Head of caudate nucleus (tissue), 42 donors: ENCODE results near the gene TM4SF1.
A peak's percentile ranks its signal among the peaks of the same experiment; 100 is the strongest.
"Not testable (repeated sequence)": the region's sequence is repeated elsewhere in the genome, so short reads cannot be mapped to it uniquely, and the experiment has no call there.

Experiments
- DNase-seq, 42 donors: peaks; one replicate each; pipeline versions ENCODE4 v3.0.0 to v3.0.0-alpha.2; 2020 to 2021; ENCODE audit warnings: mixed read lengths in 7 of 42
- intact Hi-C: fragments of 100-400 bp; cut with DNase I; formaldehyde crosslinking; loops from one replicate; pipeline ENCODE4 v1.15.0; 2022

Gene TM4SF1

GRCh38 chr3:149380220-149380619 is 2.8 kb upstream of the TM4SF1 start:
- intact Hi-C loops, DNase-seq: not testable (repeated sequence)

DNA sequence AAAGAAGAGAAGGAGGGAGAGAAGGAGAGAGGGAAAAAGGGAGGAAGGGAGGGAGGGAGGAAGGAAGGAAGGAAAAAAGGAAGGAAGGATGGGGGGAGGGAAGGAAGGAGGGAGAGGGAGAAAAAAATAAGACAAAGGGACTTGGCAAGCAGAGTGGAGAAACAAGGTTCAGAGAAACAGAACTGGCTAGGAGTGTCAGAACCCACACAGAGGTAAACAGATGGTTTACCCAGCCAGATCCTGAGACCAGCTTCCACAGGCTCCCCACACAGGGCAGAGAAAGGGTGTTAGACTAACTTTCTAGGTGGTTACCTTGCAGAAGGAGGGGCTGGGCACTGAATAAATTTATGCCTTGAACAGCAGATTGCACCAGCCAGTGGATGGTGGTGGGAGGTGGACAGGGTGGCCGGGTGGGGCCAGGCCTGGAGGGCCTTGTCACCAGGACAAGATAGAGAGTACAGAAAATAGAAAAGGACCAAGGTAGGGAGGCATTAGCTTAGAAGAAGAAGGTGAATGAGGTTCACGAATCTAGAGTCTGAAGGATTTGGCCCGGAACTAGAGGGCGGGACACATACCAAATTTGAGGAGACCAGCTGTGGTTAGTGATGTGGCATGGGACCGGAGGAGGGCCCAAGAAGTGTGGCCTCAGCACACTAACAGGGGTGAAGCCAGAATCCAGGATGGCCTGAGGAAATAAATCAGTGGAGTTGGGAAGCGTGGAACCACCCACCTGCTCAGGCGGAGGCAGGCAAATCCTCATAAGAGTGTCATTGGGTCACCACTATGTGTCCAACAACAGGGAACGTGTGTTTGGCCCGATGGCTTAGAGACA is 1.2 kb upstream of the TM4SF1 start:
- DNase-seq, result no peak
- intact Hi-C loops, result no loop called here

DNA sequence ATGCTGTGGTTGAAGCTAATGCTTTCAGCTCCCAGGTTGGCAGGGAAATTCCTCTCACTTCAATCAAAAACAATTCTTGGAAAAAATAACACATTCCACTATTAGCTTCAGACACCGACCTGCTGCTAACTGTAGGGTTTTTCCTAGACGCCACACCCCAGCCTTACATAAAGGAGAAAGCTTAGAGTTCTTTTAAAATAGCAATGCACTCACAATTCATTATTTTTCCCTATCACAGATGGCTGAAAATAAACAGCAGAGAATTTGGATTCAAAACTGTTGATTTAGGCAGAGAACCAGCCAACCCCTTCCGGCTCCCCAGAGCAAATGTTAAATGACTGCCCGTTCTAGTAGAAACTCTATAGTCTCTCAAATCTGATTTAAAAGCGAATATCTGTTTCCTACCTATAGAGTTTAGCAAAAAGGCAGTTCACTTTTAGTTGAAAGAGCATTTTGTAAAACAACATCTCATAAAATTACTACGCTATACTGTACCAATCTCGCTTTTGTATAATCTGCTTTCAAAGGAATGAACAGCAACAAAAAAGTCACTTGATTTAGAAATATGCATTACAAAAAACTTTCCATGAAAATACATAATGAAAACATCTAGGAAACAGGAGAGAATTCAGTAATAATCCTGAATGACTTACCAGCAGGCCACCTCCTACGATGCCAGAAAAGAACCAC is 586 bp downstream of the TM4SF1 start:
- intact Hi-C loops, result no loop called here
- no peak for DNase-seq

DNA sequence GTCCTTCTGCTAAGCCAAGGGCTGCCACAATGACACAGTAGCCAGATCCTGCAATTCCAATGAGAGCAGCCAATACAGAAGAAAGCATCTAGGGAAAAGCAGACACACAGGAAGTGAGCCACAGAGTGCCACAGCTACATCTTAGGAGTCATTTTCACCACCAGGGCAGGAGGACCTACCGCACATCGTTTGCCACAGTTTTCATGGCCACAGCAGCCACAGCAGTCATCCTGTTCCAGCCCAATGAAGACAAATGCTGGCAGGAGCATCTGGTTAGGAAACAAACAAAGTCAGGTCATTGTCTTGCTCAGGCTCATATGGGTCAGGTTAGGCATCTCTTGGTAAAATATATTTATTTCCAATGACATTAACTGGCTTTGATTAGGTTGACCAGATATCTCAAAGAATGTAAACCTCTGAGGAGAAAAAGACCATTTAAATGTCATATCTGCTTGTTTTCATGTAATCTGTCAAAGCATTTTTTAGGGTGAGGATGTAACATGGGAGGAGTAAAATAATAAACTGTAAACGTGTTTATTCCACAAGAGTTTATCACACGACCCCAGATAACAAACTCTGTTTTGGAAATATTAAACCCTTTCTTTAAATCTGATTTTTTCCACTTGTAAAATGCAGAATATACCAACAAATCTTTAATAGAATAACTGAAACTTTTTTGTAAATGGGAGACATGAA is 1.8 kb downstream of the TM4SF1 start:
- intact Hi-C loops, result no loop called here
- DNase-seq, result no peak

DNA sequence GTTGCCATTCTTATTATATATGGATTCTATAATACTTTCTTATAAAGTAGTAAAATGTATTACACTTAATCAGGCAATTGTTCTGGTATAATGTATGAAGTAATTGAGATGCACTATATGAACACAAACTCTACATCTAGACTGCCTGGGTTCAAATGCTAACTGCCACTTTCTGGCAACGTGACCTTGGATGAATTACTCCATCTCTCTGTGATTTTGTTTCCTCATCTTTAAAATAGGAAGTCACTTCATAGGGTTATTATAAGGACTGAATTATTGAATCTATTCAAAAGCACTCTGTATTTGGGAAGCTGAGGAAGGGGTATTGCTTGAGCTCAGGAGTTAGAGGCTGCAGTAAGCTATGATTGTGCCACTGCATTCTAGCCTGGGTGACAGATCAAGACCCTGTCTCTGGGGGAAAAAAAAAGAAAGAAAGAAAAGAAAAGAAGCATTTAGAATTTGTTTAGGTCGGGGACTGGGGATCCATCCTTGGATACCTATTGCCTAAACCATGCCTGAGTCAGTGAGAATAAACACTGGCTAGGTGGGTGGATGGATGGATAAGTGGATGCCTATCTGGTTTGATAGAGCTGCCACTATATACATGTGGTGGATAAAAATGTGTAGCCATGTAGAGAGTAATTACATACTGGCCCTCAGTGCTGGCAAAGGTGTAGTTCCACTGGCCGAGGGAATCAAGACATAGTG is 2.5 kb downstream of the TM4SF1 start:
- DNase-seq, result no peak
- intact Hi-C loops, result no loop called here

DNA sequence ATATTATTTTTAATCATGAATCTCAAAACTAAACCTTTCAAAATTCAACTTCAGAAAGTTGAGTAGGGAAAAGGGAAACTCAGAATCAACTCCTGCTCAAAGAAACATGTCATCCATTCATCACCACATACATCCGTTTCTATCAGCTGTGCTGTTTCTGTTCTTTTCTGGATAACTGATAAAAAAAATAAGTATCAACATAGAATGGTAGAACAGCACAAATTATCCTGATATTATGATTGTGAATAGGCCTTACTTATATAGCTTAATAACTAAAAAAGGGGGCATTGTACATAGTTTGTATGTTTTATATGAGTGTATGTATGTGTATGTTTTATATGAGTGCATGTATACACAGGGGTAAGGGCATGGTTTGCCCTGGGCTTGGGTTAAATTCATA is 3.1 kb downstream of the TM4SF1 start:
- intact Hi-C loops, result no loop called here
- no peak for DNase-seq

DNA sequence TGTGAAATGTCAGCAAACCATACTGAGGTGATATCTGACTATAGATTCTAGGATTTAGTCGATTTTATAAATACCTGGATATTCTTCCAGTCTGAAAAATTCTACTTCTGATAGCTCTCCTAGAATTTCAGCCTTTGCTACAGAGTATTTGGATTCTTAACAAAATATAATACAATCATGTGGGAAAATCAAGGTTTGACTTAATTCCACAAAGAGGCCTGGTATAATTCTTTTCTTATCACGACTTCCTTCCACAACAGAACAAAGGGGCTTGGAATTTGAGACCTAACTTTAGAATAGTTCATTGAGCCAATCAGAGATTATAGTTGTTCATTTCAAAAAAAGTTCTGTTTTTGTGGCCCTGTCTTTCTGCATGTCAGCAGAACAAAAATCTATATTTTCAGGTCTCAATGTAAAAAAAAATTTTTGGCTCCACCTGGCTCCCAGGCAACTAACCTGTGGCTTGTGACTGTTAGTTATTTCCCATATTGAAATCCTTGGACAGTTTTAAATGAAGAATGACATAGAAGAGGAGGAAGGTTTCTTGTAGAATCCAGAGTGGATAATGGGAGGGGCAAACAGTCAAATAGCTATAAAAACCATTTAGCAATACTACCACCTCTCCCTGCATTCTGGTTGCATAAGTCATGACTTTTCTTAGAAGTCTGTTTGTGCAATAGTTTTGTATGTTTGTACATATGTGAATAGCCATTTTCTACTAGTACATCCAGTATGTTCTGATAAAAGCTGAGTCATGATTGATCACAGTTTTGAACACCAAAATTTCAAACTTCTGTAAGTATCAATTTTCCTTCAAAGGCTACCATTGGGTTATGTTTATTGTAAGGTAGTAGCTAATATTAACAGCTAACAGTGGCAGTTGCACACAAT is 4.0 kb downstream of the TM4SF1 start:
- no peak for DNase-seq
- intact Hi-C loops, result no loop called here

DNA sequence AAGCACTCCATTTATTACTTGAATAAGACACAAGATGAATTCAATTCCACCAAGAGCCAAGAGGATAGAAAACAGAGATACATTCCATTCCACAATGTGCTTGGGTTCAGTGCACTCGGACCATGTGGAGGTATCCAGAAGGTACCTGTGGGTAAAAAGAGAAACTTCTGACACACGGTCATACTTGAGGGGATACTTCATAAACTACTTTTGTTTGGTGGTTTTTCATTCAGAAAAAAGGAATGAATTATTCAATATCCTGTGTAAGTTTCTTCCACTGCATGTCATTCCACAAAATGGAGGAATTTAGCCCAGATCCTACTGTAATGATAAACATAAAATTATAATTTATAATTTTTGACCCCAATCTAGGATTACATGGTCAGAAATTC is 5.7 kb downstream of the TM4SF1 start:
- no peak for DNase-seq
- intact Hi-C loops, result no loop called here

GRCh38 chr3:149371001-149371722 is 6.3 kb downstream of the TM4SF1 start:
- intact Hi-C loops, result no loop called here
- peak in 4 of 42 donors; percentile 18 to 19 (median 18) for DNase-seq

GRCh38 chr3:149369991-149370866 is 7.2 kb downstream of the TM4SF1 start:
- no peak for DNase-seq
- intact Hi-C loops, result no loop called here

GRCh38 chr3:149368674-149369497 is 8.6 kb downstream of the TM4SF1 start:
- intact Hi-C loops, result no loop called here
- no peak for DNase-seq

DNA sequence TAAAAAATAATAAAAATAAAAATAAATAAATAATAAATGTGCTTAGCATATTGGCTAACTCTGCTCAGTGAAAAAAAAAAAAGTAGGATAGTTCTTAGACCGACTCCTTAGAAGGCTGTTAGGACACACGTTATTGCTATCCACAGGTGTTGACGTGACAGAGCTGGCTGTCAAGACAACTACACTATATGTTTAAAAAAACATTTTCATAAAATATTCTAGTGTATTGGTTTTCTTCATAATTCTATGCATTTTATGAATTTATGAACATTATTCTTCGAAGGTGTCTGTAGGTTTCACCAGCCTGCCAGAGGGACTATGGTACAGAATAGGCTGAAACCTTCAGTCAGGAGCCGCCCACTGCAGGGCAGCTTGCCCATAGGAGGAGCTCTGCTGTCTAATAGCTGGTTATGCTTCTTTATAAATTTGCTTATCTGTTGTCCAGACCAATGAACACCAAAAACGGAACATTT is 9.2 kb downstream of the TM4SF1 start:
- no peak for DNase-seq
- intact Hi-C loops, result no loop called here

GRCh38 chr3:149366941-149367840 is 10.3 kb downstream of the TM4SF1 start:
- DNase-seq, result no peak
- intact Hi-C loops, result no loop called here

DNA sequence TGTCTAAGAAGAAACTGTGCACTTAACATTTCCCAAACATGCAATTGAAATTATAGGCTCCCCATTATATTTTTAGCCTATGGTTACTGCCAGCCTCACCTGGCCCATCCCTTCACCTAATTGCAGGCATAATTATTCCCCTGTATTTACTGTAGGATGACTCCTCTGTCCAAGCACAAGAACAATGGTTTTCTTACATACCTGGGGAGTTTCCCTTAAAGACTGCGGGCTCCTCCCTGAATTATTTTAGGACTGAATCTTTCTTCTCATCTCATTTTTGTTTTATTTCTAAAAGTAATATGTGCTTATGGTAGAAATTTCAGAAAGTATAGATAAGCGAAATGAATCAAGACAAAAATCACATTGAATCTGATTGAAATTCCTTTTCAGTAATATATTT is 11.4 kb downstream of the TM4SF1 start:
- intact Hi-C loops, result no loop called here
- no peak for DNase-seq

- DNase-seq, result no peak
- intact Hi-C loops, result no loop called here
Measured at GRCh38 chr3:149364624-149365023, 12.8 kb downstream of the TM4SF1 start.
